ENCODE data around the gene PTK7.

GRCh38 chr6:43127877-43128276 lies 51.8 kb downstream of the PTK7 start:
- TF ChIP-seq GATA2 (IDR thresholded peaks at IDR 0.05; ENCODE audit: low read depth, low read length) = no peak
- TF ChIP-seq GATA3 (IDR thresholded peaks at IDR 0.05; ENCODE audit: low read depth, low read length) = no peak
